H9 (cell line): ENCODE results near the gene MRM2. TPM values are rescaled to one million over a fixed set of nuclear protein-coding genes. Genes with fewer than 3 reads are reported as not detected.

Experiments
- DNase-seq: peaks from one replicate; pipeline ENCODE4 v3.0.0-alpha.2; 2017
- H2AFZ ChIP-seq: one replicate; pipeline ENCODE4 v1.6.1; 2013; ENCODE audit warnings: mild to moderate bottlenecking, low read length, control low read depth, moderate library complexity
- H2AK5ac ChIP-seq: 2 replicates; pipeline ENCODE4 v1.6.1; 2013; ENCODE audit warnings: low read length, control low read depth, mixed read lengths; ENCODE audit not compliant: insufficient read length
- H2BK120ac ChIP-seq: one replicate; pipeline ENCODE4 v1.6.1; 2013; ENCODE audit warnings: low read depth, mild to moderate bottlenecking, low read length, control low read depth, inconsistent platforms; ENCODE audit not compliant: poor library complexity, severe bottlenecking
- H2BK12ac ChIP-seq: 2 replicates; pipeline ENCODE4 v1.6.1; 2013; ENCODE audit warnings: low read length, control low read depth, mixed read lengths, low read depth; ENCODE audit not compliant: insufficient read length
- H2BK15ac ChIP-seq: 2 replicates; pipeline ENCODE4 v1.6.1; 2013; ENCODE audit warnings: low read depth, low read length, control low read depth
- H2BK20ac ChIP-seq: one replicate; pipeline ENCODE4 v1.6.1; 2013; ENCODE audit warnings: low read depth, mild to moderate bottlenecking, low read length, control low read depth, inconsistent platforms; ENCODE audit not compliant: poor library complexity, severe bottlenecking
- H2BK5ac ChIP-seq: 2 replicates; pipeline ENCODE4 v1.6.1; 2013; ENCODE audit warnings: low read length, control low read depth, mixed read lengths; ENCODE audit not compliant: insufficient read length
- H3K14ac ChIP-seq: 2 replicates; pipeline ENCODE4 v1.6.1; 2013; ENCODE audit warnings: low read length, control low read depth; ENCODE audit not compliant: insufficient read depth
- H3K18ac ChIP-seq: 2 replicates; pipeline ENCODE4 v1.6.1; 2013; ENCODE audit warnings: low read depth, mild to moderate bottlenecking, mixed read lengths, low read length, control low read depth; ENCODE audit not compliant: insufficient read length
- H3K23ac ChIP-seq: 2 replicates; pipeline ENCODE4 v1.6.1; 2013; ENCODE audit warnings: low read length, control low read depth, mixed read lengths, low read depth; ENCODE audit not compliant: insufficient read length
- H3K23me2 ChIP-seq: 2 replicates; pipeline ENCODE4 v1.6.1; 2013; ENCODE audit warnings: low read depth, mild to moderate bottlenecking, mixed read lengths, low read length, control low read depth; ENCODE audit not compliant: insufficient read length, poor library complexity, severe bottlenecking
- H3K27ac ChIP-seq: 2 replicates; pipeline ENCODE4 v1.5.1; 2013; ENCODE audit warnings: low read length, control low read depth, mixed read lengths, low read depth; ENCODE audit not compliant: insufficient read length
- H3K27me3 ChIP-seq: 2 replicates; pipeline ENCODE4 v1.6.1; 2013; ENCODE audit warnings: low read length, control low read depth, inconsistent platforms; ENCODE audit not compliant: insufficient read depth
- H3K4ac ChIP-seq: 2 replicates; pipeline ENCODE4 v1.6.1; 2013; ENCODE audit warnings: low read depth, mild to moderate bottlenecking, control low read depth, inconsistent platforms, low read length, moderate library complexity
- H3K4me1 ChIP-seq: 2 replicates; pipeline ENCODE4 v1.6.1; 2013; ENCODE audit warnings: low read length, control low read depth, inconsistent platforms; ENCODE audit not compliant: insufficient read depth
- H3K4me2 ChIP-seq: 2 replicates; pipeline ENCODE4 v1.6.1; 2013; ENCODE audit warnings: low read length, control low read depth, mixed read lengths; ENCODE audit not compliant: insufficient read length, insufficient read depth
- H3K56ac ChIP-seq: 2 replicates; pipeline ENCODE4 v1.6.1; 2013; ENCODE audit warnings: low read depth, mild to moderate bottlenecking, mixed read lengths, low read length, control low read depth; ENCODE audit not compliant: insufficient read length
- H3K79me1 ChIP-seq: 2 replicates; pipeline ENCODE4 v1.6.1; 2013; ENCODE audit warnings: low read depth, mild to moderate bottlenecking, moderate library complexity, low read length, control low read depth, inconsistent platforms; ENCODE audit not compliant: insufficient read depth, poor library complexity, severe bottlenecking
- H3K79me2 ChIP-seq: 2 replicates; pipeline ENCODE4 v1.6.1; 2013; ENCODE audit warnings: low read length, control low read depth, inconsistent platforms; ENCODE audit not compliant: insufficient read depth
- H3K9ac ChIP-seq: 2 replicates; pipeline ENCODE4 v1.6.1; 2013; ENCODE audit warnings: low read length, control low read depth, mixed read lengths; ENCODE audit not compliant: insufficient read length; ENCODE audit errors: extremely low read depth
- H3K9me3 ChIP-seq: one replicate; pipeline ENCODE4 v1.6.1; 2013; ENCODE audit warnings: low read depth, low read length, inconsistent platforms; ENCODE audit not compliant: control insufficient read depth
- H3T11ph ChIP-seq: one replicate; pipeline ENCODE4 v1.6.1; 2013; ENCODE audit warnings: mild to moderate bottlenecking, low read length, control low read depth, inconsistent platforms
- H4K20me1 ChIP-seq: one replicate; pipeline ENCODE4 v1.6.1; 2013; ENCODE audit not compliant: control insufficient read depth, insufficient read length, insufficient read depth
- H4K5ac ChIP-seq: 2 replicates; pipeline ENCODE4 v1.6.1; 2013; ENCODE audit warnings: low read depth, mild to moderate bottlenecking, mixed read lengths, low read length, control low read depth; ENCODE audit not compliant: insufficient read length
- H4K8ac ChIP-seq: replicated peaks from 2 replicates; pipeline ENCODE4 v1.6.1; 2013; ENCODE audit warnings: low read length, control low read depth, mixed read lengths, low read depth; ENCODE audit not compliant: insufficient read length
- H4K91ac ChIP-seq: 2 replicates; pipeline ENCODE4 v1.6.1; 2013; ENCODE audit warnings: low read depth, mild to moderate bottlenecking, moderate library complexity, mixed read lengths, low read length, control low read depth; ENCODE audit not compliant: insufficient read length
- H3K27ac Mint-ChIP-seq, 3 experiments: 2 replicates in 2 of 3; 3 replicates in 1 of 3; pipeline ENCODE4 v1.8.0; 2020 to 2021; ENCODE audit warnings: mixed read lengths in 3 of 3, mild to moderate bottlenecking in 1 of 3, moderate library complexity in 1 of 3
- H3K27me3 Mint-ChIP-seq: 2 replicates; pipeline ENCODE4 v1.8.0; 2021; ENCODE audit warnings: low read depth, mild to moderate bottlenecking, moderate library complexity, mixed read lengths
- H3K36me3 Mint-ChIP-seq, 3 experiments: 2 replicates in 2 of 3; 3 replicates in 1 of 3; pipeline ENCODE4 v1.8.0; 2020 to 2021; ENCODE audit warnings: low read depth in 3 of 3, mixed read lengths in 3 of 3; ENCODE audit not compliant: insufficient read depth in 1 of 3
- H3K4me1 Mint-ChIP-seq, 2 experiments: 2 replicates each; pipeline ENCODE4 v1.8.0; 2020; ENCODE audit warnings: mixed read lengths in 2 of 2
- H3K4me3 Mint-ChIP-seq, 2 experiments: 2 replicates in 1 of 2; 3 replicates in 1 of 2; pipeline ENCODE4 v1.8.0; 2020 to 2021; ENCODE audit warnings: mild to moderate bottlenecking in 2 of 2, mixed read lengths in 2 of 2, moderate library complexity in 1 of 2
- H3K9me3 Mint-ChIP-seq, 2 experiments: 2 replicates in 1 of 2; 3 replicates in 1 of 2; pipeline ENCODE4 v1.8.0; 2020; ENCODE audit warnings: mild to moderate bottlenecking in 2 of 2, mixed read lengths in 2 of 2, moderate library complexity in 1 of 2
- CTCF ChIP-seq: fragments of 200-600 bp; sonication (generic); conservative IDR thresholded peaks from 3 replicates; pipeline ENCODE4 v1.8.0; 2021; ENCODE audit warnings: antibody characterized with exemption, mild to moderate bottlenecking
- WGBS: extraction: QIAGEN DNeasy Blood & Tissue Kit; methylation state at CpG from one replicate; pipeline ENCODE4 v1.1.7; 2013; ENCODE audit warnings: missing lambda C conversion rate, low lambda C conversion rate, mixed read lengths; ENCODE audit not compliant: insufficient read length; ENCODE audit errors: extremely low coverage; 5-methylcytosine and 5-hydroxymethylcytosine counted together
- total RNA-seq: library from RNA; stranded (reverse); gene quantifications from 2 replicates; pipeline ENCODE4 v1.2.1, GENCODE V29; 2021

The MRM2 gene
- total RNA-seq, 1 experiment from 2014 or later = 59.0 TPM

GRCh38 chr7:2199956-2200583 is 41.9 kb downstream of the MRM2 start:
- no peaks in the 10 kb centered on the region for H3K4me1 ChIP-seq
- H3K23me2 ChIP-seq = no peaks in the 10 kb centered on the region
- H4K20me1 ChIP-seq = no peaks in the 10 kb centered on the region
- no peak overlapping the region for H2AFZ ChIP-seq
- no peak overlapping the region for H2BK15ac ChIP-seq
- peaks cover 3 to 10% of the 10 kb centered on the region in 2 experiments; a peak in 4 of 5 replicates for H3K9me3 Mint-ChIP-seq
- no peak overlapping the region for H2AK5ac ChIP-seq
- H3K27me3 ChIP-seq = no peaks in the 10 kb centered on the region; the same call in 1 of the 2 replicates
- H3K36me3 Mint-ChIP-seq = peaks cover 34 to 43% (median 34%) of the 10 kb centered on the region in 3 experiments
- no peak overlapping the region for H2BK5ac ChIP-seq
- peak overlapping the region in 2 of 3 experiments; percentile 20 to 95; a peak in 5 of 7 replicates for H3K27ac Mint-ChIP-seq
- no peaks in the 10 kb centered on the region for H3K79me1 ChIP-seq
- H4K5ac ChIP-seq = no peak overlapping the region
- H3K56ac ChIP-seq = no peak overlapping the region
- no peaks in the 10 kb centered on the region; the same call in 1 of the 2 replicates for H3K79me2 ChIP-seq
- H3K4ac ChIP-seq = no peak overlapping the region
- no peak overlapping the region for H3T11ph ChIP-seq
- no peak overlapping the region for H2BK12ac ChIP-seq
- no peak overlapping the region for H4K91ac ChIP-seq
- WGBS = no CpG with 5 or more reads among the region's 25 CpGs
- H3K23ac ChIP-seq = no peak overlapping the region
- no peak overlapping the region for H3K9ac ChIP-seq
- TF ChIP-seq CTCF = no peak
- H3K27me3 Mint-ChIP-seq = no peaks in the 10 kb centered on the region
- no peak overlapping the region for H2BK120ac ChIP-seq
- no peaks in the 10 kb centered on the region for H3K9me3 ChIP-seq
- H3K4me2 ChIP-seq = no peak overlapping the region
- no peak overlapping the region for H4K8ac ChIP-seq
- H2BK20ac ChIP-seq = no peak overlapping the region
- no peak overlapping the region for H3K27ac ChIP-seq
- DNase-seq = peak; percentile 20
- H3K4me3 Mint-ChIP-seq = no peak overlapping the region
- no peaks in the 10 kb centered on the region for H3K4me1 Mint-ChIP-seq
- H3K14ac ChIP-seq = no peak overlapping the region
- H3K18ac ChIP-seq = no peak overlapping the region
